GM18505 (cell line): Measurements from ENCODE around the gene ZBTB17.
"Not testable (repeated sequence)": the region's sequence is repeated elsewhere in the genome, so short reads cannot be mapped to it uniquely, and the experiment has no call there.

Source experiments
- ATAC-seq: cut with Tn5 transposase; IDR thresholded peaks from one replicate; pipeline ENCODE4 v1.9.1; 2021; ENCODE audit not compliant: unreplicated experiment
- POLR2A ChIP-seq: IDR thresholded peaks from 4 replicates; pipeline ENCODE4 v1.6.1; 2011; ENCODE audit warnings: borderline replicate concordance; ENCODE audit not compliant: insufficient read depth, insufficient read length; ENCODE audit errors: extremely low read depth

Gene ZBTB17

GRCh38 chr1:15931884-15932283 is 44.0 kb downstream of the ZBTB17 start:
- no peak for TF ChIP-seq POLR2A
- ATAC-seq, result no peak

- ATAC-seq, result no peak
- no peak for TF ChIP-seq POLR2A
Observed at GRCh38 chr1:15931401-15931800, 44.5 kb downstream of the ZBTB17 start.

GRCh38 chr1:15928971-15929965 is 46.6 kb downstream of the ZBTB17 start:
- ATAC-seq, result no peak
- no peak for TF ChIP-seq POLR2A

- ATAC-seq, result not testable (repeated sequence)
Observed at GRCh38 chr1:15926448-15926847, 49.5 kb downstream of the ZBTB17 start.

GRCh38 chr1:15923241-15923640 is 52.7 kb downstream of the ZBTB17 start:
- TF ChIP-seq POLR2A, result no peak
- ATAC-seq, result no peak

- ATAC-seq, result peak; percentile 47
- no peak for TF ChIP-seq POLR2A
Observed at GRCh38 chr1:15918962-15919715, 56.8 kb downstream of the ZBTB17 start.

- ATAC-seq, result no peak
- no peak for TF ChIP-seq POLR2A
Observed at GRCh38 chr1:15916916-15917315, 59.0 kb downstream of the ZBTB17 start.

- no peak for ATAC-seq
- TF ChIP-seq POLR2A, result no peak
Observed at GRCh38 chr1:15916417-15916816, 59.5 kb downstream of the ZBTB17 start.

- TF ChIP-seq POLR2A, result no peak
- no peak for ATAC-seq
Observed at GRCh38 chr1:15915991-15916390, 59.9 kb downstream of the ZBTB17 start.

GRCh38 chr1:15913607-15914006 is 62.3 kb downstream of the ZBTB17 start:
- not testable (repeated sequence) for ATAC-seq

GRCh38 chr1:15911927-15912326 is 64.0 kb downstream of the ZBTB17 start:
- no peak for TF ChIP-seq POLR2A
- ATAC-seq, result no peak

- no peak for TF ChIP-seq POLR2A
- no peak for ATAC-seq
Observed at GRCh38 chr1:15911141-15911540, 64.8 kb downstream of the ZBTB17 start.

- ATAC-seq, result no peak
- no peak for TF ChIP-seq POLR2A
Observed at GRCh38 chr1:15908597-15908996, 67.3 kb downstream of the ZBTB17 start.

GRCh38 chr1:15902882-15903281 is 73.0 kb downstream of the ZBTB17 start:
- TF ChIP-seq POLR2A, result no peak
- no peak for ATAC-seq
